H1 (cell line): ENCODE measurements around the gene UPP1.

ENCODE experiments used
- CREB1 ChIP-seq: IDR thresholded peaks from 2 replicates; pipeline ENCODE4 v1.6.1; 2012; ENCODE audit warnings: inconsistent platforms
- TBP ChIP-seq: IDR thresholded peaks from 2 replicates; pipeline ENCODE4 v1.6.1; 2011; ENCODE audit warnings: low read depth, low read length, improper control_type of control experiment
- TF ChIP-seq, protein P1 (sequence below), 3 experiments: IDR thresholded peaks; 1 replicate in 2 of 3; 2 replicates in 1 of 3; pipeline versions ENCODE4 v1.5.1 to v1.6.1; 2011; ENCODE audit warnings: low read length in 3 of 3, mild to moderate bottlenecking in 3 of 3, inconsistent platforms in 2 of 3, low read depth in 1 of 3, moderate library complexity in 1 of 3; ENCODE audit not compliant: insufficient read depth in 1 of 3; ENCODE audit errors: control extremely low read depth in 1 of 3

DNA sequence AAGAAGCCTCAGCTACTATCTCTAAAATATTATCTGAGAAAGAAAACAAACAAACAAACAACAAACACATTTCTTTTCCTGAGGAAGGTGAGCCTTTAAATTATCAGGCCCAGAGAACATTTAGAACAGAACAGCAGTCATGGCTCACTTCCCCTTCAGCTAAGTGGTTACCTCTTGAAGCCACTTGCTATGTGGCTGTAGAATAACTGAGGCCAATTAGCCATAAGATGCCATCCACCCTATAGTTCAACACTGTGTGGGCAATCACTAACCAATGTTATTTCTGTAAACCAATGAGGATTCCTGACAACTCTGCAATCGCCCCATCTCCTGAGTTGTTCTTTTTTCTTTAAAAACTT lies 3.7 kb upstream of the UPP1 start:
- no peak for TF ChIP-seq CREB1
- TF ChIP-seq, protein P1, sequence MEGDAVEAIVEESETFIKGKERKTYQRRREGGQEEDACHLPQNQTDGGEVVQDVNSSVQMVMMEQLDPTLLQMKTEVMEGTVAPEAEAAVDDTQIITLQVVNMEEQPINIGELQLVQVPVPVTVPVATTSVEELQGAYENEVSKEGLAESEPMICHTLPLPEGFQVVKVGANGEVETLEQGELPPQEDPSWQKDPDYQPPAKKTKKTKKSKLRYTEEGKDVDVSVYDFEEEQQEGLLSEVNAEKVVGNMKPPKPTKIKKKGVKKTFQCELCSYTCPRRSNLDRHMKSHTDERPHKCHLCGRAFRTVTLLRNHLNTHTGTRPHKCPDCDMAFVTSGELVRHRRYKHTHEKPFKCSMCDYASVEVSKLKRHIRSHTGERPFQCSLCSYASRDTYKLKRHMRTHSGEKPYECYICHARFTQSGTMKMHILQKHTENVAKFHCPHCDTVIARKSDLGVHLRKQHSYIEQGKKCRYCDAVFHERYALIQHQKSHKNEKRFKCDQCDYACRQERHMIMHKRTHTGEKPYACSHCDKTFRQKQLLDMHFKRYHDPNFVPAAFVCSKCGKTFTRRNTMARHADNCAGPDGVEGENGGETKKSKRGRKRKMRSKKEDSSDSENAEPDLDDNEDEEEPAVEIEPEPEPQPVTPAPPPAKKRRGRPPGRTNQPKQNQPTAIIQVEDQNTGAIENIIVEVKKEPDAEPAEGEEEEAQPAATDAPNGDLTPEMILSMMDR (IDR thresholded peaks at IDR 0.05; ENCODE audit: control extremely low read depth in 1 of 3, insufficient read depth in 1 of 3, low read depth in 1 of 3, low read length in 3 of 3), result no peak
- TF ChIP-seq TBP, result no peak
